A549 (cell line): ENCODE data around the gene ARID1B. TPM values are rescaled to one million over a fixed set of nuclear protein-coding genes. Genes with fewer than 3 reads are reported as not detected.

Experiments
- ATAC-seq, 2 experiments: fragments of 200-7000 bp in 1 of 2; fragments of >200 bp in 1 of 2; cut with Nextera tagmentation in 1 of 2; cut with Tn5 transposase in 1 of 2; 3 replicates each; pipeline versions ENCODE4 v1.8.0 to v1.9.1; 2018 to 2020; ENCODE audit warnings: mild to moderate bottlenecking in 1 of 2, moderate library complexity in 1 of 2
- CTCF ChIA-PET: fragments of 300-600 bp; sonication (Branson Sonifier 250); formaldehyde crosslinking; extraction: SDS; loops from one replicate; lab custom pipeline; 2021; ENCODE audit warnings: antibody characterized with exemption, inconsistent platforms; lab: Yijun Ruan, JAX
- POLR2A ChIA-PET: fragments of 350-600 bp; formaldehyde crosslinking; extraction: SDS; loops from one replicate; lab custom pipeline; 2021; ENCODE audit warnings: antibody characterized with exemption, inconsistent platforms; lab: Yijun Ruan, JAX
- DNase-seq, 2 experiments: peaks; one replicate each; pipeline versions ENCODE4 v3.0.0 to v3.0.0-alpha.2; 2011 to 2016; ENCODE audit warnings: low read depth in 1 of 2, low spot score in 1 of 2
- FAIRE-seq: peaks from 2 replicates; lab custom pipeline; 2011; peaks lifted over from hg19 to GRCh38; lab: Jason Lieb, UNC
- H3K27ac ChIP-seq, 2 experiments: fragments of >200 bp; sonication (Bioruptor Twin); formaldehyde crosslinking; 3 replicates each; pipeline ENCODE4 v1.5.1; 2016 to 2017
- H3K4me1 ChIP-seq: fragments of >200 bp; sonication (Bioruptor Twin); formaldehyde crosslinking; 3 replicates; pipeline ENCODE4 v1.6.1; 2016
- H3K4me2 ChIP-seq: fragments of >200 bp; sonication (Bioruptor Twin); formaldehyde crosslinking; 3 replicates; pipeline ENCODE4 v1.6.1; 2016
- H3K4me3 ChIP-seq: fragments of >200 bp; sonication (Bioruptor Twin); formaldehyde crosslinking; 3 replicates; pipeline ENCODE4 v1.5.1; 2016
- H3K9me3 ChIP-seq: fragments of >200 bp; sonication (Bioruptor Twin); formaldehyde crosslinking; 3 replicates; pipeline ENCODE4 v1.6.1; 2016
- BHLHE40 ChIP-seq: IDR thresholded peaks from 2 replicates; pipeline ENCODE4 v1.6.1; 2012; ENCODE audit warnings: low read depth, low read length, inconsistent platforms
- CBX2 ChIP-seq: fragments of 200-600 bp; sonication (generic); IDR thresholded peaks from 2 replicates; pipeline ENCODE4 v1.6.1; 2016; ENCODE audit warnings: low read depth, mild to moderate bottlenecking, borderline replicate concordance
- CBX8 ChIP-seq: fragments of 200-600 bp; sonication (generic); IDR thresholded peaks from 2 replicates; pipeline ENCODE4 v1.6.1; 2016
- HDAC2 ChIP-seq: fragments of 200-600 bp; sonication (generic); IDR thresholded peaks from 2 replicates; pipeline ENCODE4 v1.6.1; 2016
- HOXB13 ChIP-seq: fragments of 250-450 bp; sonication (Bioruptor Pico); IDR thresholded peaks from 2 replicates; pipeline ENCODE4 v1.5.0; 2020; ENCODE audit warnings: low read depth, mild to moderate bottlenecking, moderate library complexity
- MAFK ChIP-seq: fragments of 450-650 bp; IDR thresholded peaks from 2 replicates; pipeline ENCODE4 v1.6.1; 2014; ENCODE audit not compliant: partially characterized antibody
- MYC ChIP-seq: IDR thresholded peaks from 2 replicates; pipeline ENCODE4 v1.6.1; 2012; ENCODE audit warnings: mild to moderate bottlenecking, inconsistent platforms, low read length, improper control_type of control experiment, borderline replicate concordance
- NFE2L2 ChIP-seq: fragments of 150-350 bp; conservative IDR thresholded peaks from 2 replicates; pipeline ENCODE4 v1.6.1; 2014; ENCODE audit warnings: low read length
- NR3C1 ChIP-seq: fragments of >200 bp; sonication (Bioruptor Twin); formaldehyde crosslinking; IDR thresholded peaks from 3 replicates; pipeline ENCODE4 v1.6.1; 2017
- PHF8 ChIP-seq: fragments of 200-600 bp; sonication (generic); IDR thresholded peaks from 2 replicates; pipeline ENCODE4 v1.6.1; 2016; ENCODE audit warnings: low read depth, mild to moderate bottlenecking, antibody characterized with exemption, moderate library complexity, borderline replicate concordance
- RAD21 ChIP-seq, 2 experiments: fragments of >200 bp in 1 of 2; sonication (Bioruptor Twin) in 1 of 2; formaldehyde crosslinking in 1 of 2; IDR thresholded peaks in 1 of 2; conservative IDR thresholded peaks in 1 of 2; 2 replicates in 1 of 2; 3 replicates in 1 of 2; pipeline ENCODE4 v1.6.1; 2012 to 2018; ENCODE audit warnings: inconsistent platforms in 1 of 2
- RARB ChIP-seq: fragments of 250-450 bp; sonication (Bioruptor Pico); IDR thresholded peaks from 2 replicates; pipeline ENCODE4 v1.8.0; 2021; ENCODE audit warnings: mild to moderate bottlenecking, moderate library complexity
- RNF2 ChIP-seq: fragments of 200-600 bp; sonication (generic); IDR thresholded peaks from 2 replicates; pipeline ENCODE4 v1.6.1; 2016; ENCODE audit warnings: low read depth, mild to moderate bottlenecking, antibody characterized with exemption, moderate library complexity, borderline replicate concordance
- TFCP2L1 ChIP-seq: fragments of 250-450 bp; sonication (Bioruptor Pico); IDR thresholded peaks from 2 replicates; pipeline ENCODE4 v1.5.0; 2021; ENCODE audit warnings: mild to moderate bottlenecking
- USF2 ChIP-seq: fragments of 450-650 bp; IDR thresholded peaks from 2 replicates; pipeline ENCODE4 v1.6.1; 2014; ENCODE audit warnings: antibody characterized with exemption
- ZSCAN20 ChIP-seq: fragments of 250-450 bp; sonication (Bioruptor Pico); IDR thresholded peaks from 2 replicates; pipeline ENCODE4 v1.8.0; 2022; ENCODE audit warnings: mild to moderate bottlenecking, moderate library complexity
- WGBS: methylation state at CpG from one replicate; pipeline ENCODE4 v1.1.6; 2017; ENCODE audit errors: missing lambda C conversion rate; 5-methylcytosine and 5-hydroxymethylcytosine counted together
- polyA plus RNA-seq, 4 experiments: library from polyadenylated mRNA; depleted of rRNA in 3 of 4; stranded (reverse); fragments of >200 nt; fragmentation: RNase III in 1 of 4; extraction: RNeasy Plus Mini Kit Qiagen cat#74134 plus additional on column Dnase treatment in 1 of 4; gene quantifications; 2 replicates in 3 of 4; 3 replicates in 1 of 4; pipeline ENCODE4 v1.2.3, GENCODE V29; 2011 to 2017
- TF ChIP-seq, protein P1 (sequence below): fragments of >200 bp; sonication (Bioruptor Twin); formaldehyde crosslinking; IDR thresholded peaks from 3 replicates; pipeline ENCODE4 v1.6.1; 2016
- TF ChIP-seq, protein P2 (sequence below): IDR thresholded peaks from 2 replicates; pipeline ENCODE4 v1.6.1; 2012; ENCODE audit warnings: low read depth, borderline replicate concordance

The ARID1B gene
- polyA plus RNA-seq, 2 of the 4 experiments (the other 2 are of a cell fraction): 13.5 to 16.3 TPM

GRCh38 chr6:157143171-157143889 lies 366.2 kb downstream of the ARID1B start:
- no peak for DNase-seq
- H3K9me3 ChIP-seq: no peaks in the 10 kb centered on the region
- H3K4me2 ChIP-seq: no peak overlapping the region
- 88% methylated on average over 10 of the region's 10 CpGs for WGBS
- TF ChIP-seq, protein P1, sequence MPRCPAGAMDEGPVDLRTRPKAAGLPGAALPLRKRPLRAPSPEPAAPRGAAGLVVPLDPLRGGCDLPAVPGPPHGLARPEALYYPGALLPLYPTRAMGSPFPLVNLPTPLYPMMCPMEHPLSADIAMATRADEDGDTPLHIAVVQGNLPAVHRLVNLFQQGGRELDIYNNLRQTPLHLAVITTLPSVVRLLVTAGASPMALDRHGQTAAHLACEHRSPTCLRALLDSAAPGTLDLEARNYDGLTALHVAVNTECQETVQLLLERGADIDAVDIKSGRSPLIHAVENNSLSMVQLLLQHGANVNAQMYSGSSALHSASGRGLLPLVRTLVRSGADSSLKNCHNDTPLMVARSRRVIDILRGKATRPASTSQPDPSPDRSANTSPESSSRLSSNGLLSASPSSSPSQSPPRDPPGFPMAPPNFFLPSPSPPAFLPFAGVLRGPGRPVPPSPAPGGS: no peak
- no peak for TF ChIP-seq NFE2L2
- TF ChIP-seq MYC: no peak
- TF ChIP-seq RNF2: no peak
- TF ChIP-seq TFCP2L1 (CRISPR knock-in tag): no peak
- TF ChIP-seq, protein P2, sequence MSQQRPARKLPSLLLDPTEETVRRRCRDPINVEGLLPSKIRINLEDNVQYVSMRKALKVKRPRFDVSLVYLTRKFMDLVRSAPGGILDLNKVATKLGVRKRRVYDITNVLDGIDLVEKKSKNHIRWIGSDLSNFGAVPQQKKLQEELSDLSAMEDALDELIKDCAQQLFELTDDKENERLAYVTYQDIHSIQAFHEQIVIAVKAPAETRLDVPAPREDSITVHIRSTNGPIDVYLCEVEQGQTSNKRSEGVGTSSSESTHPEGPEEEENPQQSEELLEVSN: no peak
- TF ChIP-seq NR3C1: no peak
- TF ChIP-seq CBX2: no peak
- TF ChIP-seq MAFK: no peak
- TF ChIP-seq USF2: no peak
- TF ChIP-seq PHF8: no peak
- no peak for TF ChIP-seq HOXB13 (CRISPR knock-in tag)
- ChIA-PET POLR2A (no interaction called here), CTCF (interaction anchor here (1.3 kb wide), 1 partner anchor 41 kb away, joined by 3 read pairs; no protein-coding TSS in a partner anchor)
- H3K4me3 ChIP-seq: no peak overlapping the region
- FAIRE-seq: no peak
- peaks cover 17% of the 10 kb centered on the region for H3K4me1 ChIP-seq
- no peak for ATAC-seq
- no peak overlapping the region for H3K27ac ChIP-seq

GRCh38 chr6:157143890-157144798 lies 367.0 kb downstream of the ARID1B start:
- 86% methylated on average over 17 of the region's 17 CpGs for WGBS
- no peak for TF ChIP-seq ZSCAN20
- TF ChIP-seq RAD21 (conservative IDR thresholded peaks at IDR 0.05 in 1 of 2, IDR thresholded peaks at IDR 0.05 in 1 of 2): no peak
- TF ChIP-seq RARB (CRISPR knock-in tag): no peak
- no peak for TF ChIP-seq CBX2
- no peak for TF ChIP-seq BHLHE40
- no peak for TF ChIP-seq HOXB13 (CRISPR knock-in tag)
- TF ChIP-seq HDAC2: no peak
- no peak for TF ChIP-seq CBX8
- no peak for TF ChIP-seq PHF8
- no peak for ATAC-seq
- CTCF ChIA-PET: interaction anchor here (0.5 to 1.4 kb wide), 3 partner anchors 16 to 44 kb away, joined by 3 to 5 read pairs (median 4); no protein-coding TSS in a partner anchor
- POLR2A ChIA-PET: no interaction called here
- H3K4me3 ChIP-seq: no peak overlapping the region
- DNase-seq: no peak
- H3K9me3 ChIP-seq: no peaks in the 10 kb centered on the region
- H3K4me1 ChIP-seq: peaks cover 25% of the 10 kb centered on the region
- H3K4me2 ChIP-seq: no peak overlapping the region
- no peak for FAIRE-seq
- H3K27ac ChIP-seq: no peak overlapping the region
